ENCODE results near the gene PAPPA2. TPM values are rescaled to one million over a fixed set of nuclear protein-coding genes. Genes with fewer than 3 reads are reported as not detected.

PAPPA2 gene
- total and polyA plus RNA-seq, 2 of the 8 experiments (the other 6 are each of a cell fraction or from before 2014, with no cell fraction given), result 0.08 to 0.88 TPM

GRCh38 chr1:176521211-176521610, 58.2 kb downstream of the PAPPA2 start:
- H3K36me3 ChIP-seq (ENCODE audit: control insufficient read depth in 2 of 4, insufficient read depth in 4 of 4, low read length in 3 of 4), result no peaks in the 10 kb centered on the region
- no peak overlapping the region for H2BK5ac ChIP-seq (ENCODE audit: low read depth, low read length)
- H4K20me1 ChIP-seq (replicated peaks in 1 of 2; ENCODE audit: control insufficient read depth in 1 of 2, insufficient read depth in 2 of 2, low read length in 2 of 2), result no peaks in the 10 kb centered on the region
- POLR2A ChIA-PET (ENCODE audit: partially characterized antibody), result no interaction called here
- no peak overlapping the region for H3K14ac ChIP-seq (ENCODE audit: insufficient read length)
- H3K23me2 ChIP-seq (ENCODE audit: low read depth, low read length), result no peaks in the 10 kb centered on the region
- no peak overlapping the region for H2AFZ ChIP-seq (ENCODE audit: low read length)
- H2BK12ac ChIP-seq (ENCODE audit: low read depth, low read length), result no peak overlapping the region
- H3K56ac ChIP-seq (replicated peaks; ENCODE audit: insufficient read length, low read depth, low read length), result no peak overlapping the region
- no peak overlapping the region for H3K4me3 ChIP-seq (ENCODE audit: extremely low read depth in 1 of 4, insufficient read depth in 2 of 4, low read depth in 3 of 4, low read length in 4 of 4)
- H3K79me2 ChIP-seq (ENCODE audit: control insufficient read depth in 1 of 2, insufficient read depth in 2 of 2, low read length in 2 of 2), result no peaks in the 10 kb centered on the region
- no peak for DNase-seq (ENCODE audit: low read depth in 1 of 2, low spot score in 2 of 2)
- H3K27ac ChIP-seq (ENCODE audit: low read depth, low read length), result no peak overlapping the region
- H3K9ac ChIP-seq (replicated peaks in 1 of 4; ENCODE audit: extremely low read depth in 1 of 4, low read depth in 3 of 4, low read length in 3 of 4), result no peak overlapping the region
- H3K4ac ChIP-seq (replicated peaks; ENCODE audit: insufficient read length, low read depth, low read length), result no peak overlapping the region
- no peaks in the 10 kb centered on the region for H3K79me1 ChIP-seq (ENCODE audit: low read depth, low read length)
- H3K23ac ChIP-seq (ENCODE audit: insufficient read length), result no peak overlapping the region
- H3K4me2 ChIP-seq (ENCODE audit: insufficient read depth in 1 of 2, low read depth in 2 of 2, low read length in 2 of 2), result no peak overlapping the region
- H2BK20ac ChIP-seq (ENCODE audit: low read length), result no peak overlapping the region
- WGBS, 2 experiments (ENCODE audit: extremely low coverage in 1 of 2, insufficient coverage in 1 of 2, insufficient read length in 1 of 2, insufficient replicate concordance in 2 of 2, low coverage in 1 of 2, low lambda C conversion rate in 2 of 2, missing lambda C conversion rate in 1 of 2), result 95% methylated on average over 1 of the region's 1 CpG; no CpG with 5 or more reads in 1 of the 2 experiments
- FAIRE-seq, result no peak
- CTCF ChIA-PET (ENCODE audit: partially characterized antibody), result interaction anchor here (1.0 kb wide), 1 partner anchor 146 kb away, joined by 5 read pairs; no protein-coding TSS in a partner anchor
- H2AK5ac ChIP-seq (ENCODE audit: low read depth, low read length), result no peak overlapping the region
- no peaks in the 10 kb centered on the region for H3K27me3 ChIP-seq (replicated peaks in 1 of 4; ENCODE audit: control insufficient read depth in 3 of 4, extremely low read depth in 1 of 4, insufficient read depth in 3 of 4, low read length in 3 of 4)
- no peak overlapping the region for H4K91ac ChIP-seq (replicated peaks; ENCODE audit: insufficient read length, low read length)
- H4K8ac ChIP-seq (ENCODE audit: extremely low read depth, insufficient read depth, low read length), result no peak overlapping the region
- H2BK120ac ChIP-seq (replicated peaks; ENCODE audit: low read depth, low read length), result no peak overlapping the region
- H2BK15ac ChIP-seq (ENCODE audit: low read length), result no peak overlapping the region
- H4K5ac ChIP-seq (ENCODE audit: insufficient read length, low read depth, low read length), result no peak overlapping the region
- no peaks in the 10 kb centered on the region for H3K9me3 ChIP-seq (ENCODE audit: insufficient read depth in 2 of 2, low read depth in 1 of 2, low read length in 1 of 2)
- no peaks in the 10 kb centered on the region for H3K4me1 ChIP-seq (replicated peaks in 1 of 4; ENCODE audit: control insufficient read depth in 3 of 4, insufficient read depth in 4 of 4, low read length in 3 of 4)
- no peak overlapping the region for H3K18ac ChIP-seq (ENCODE audit: extremely low read depth, low read length)
- TF ChIP-seq HDAC6 (IDR thresholded peaks at IDR 0.05; ENCODE audit: low read depth, low read length) (no peak), BCL11A (IDR thresholded peaks at IDR 0.05; ENCODE audit: low read depth in 2 of 2, low read length in 2 of 2) (no peak), NANOG (IDR thresholded peaks at IDR 0.05; ENCODE audit: insufficient read depth, low read depth, low read length, poor library complexity, severe bottlenecking) (no peak), YY1 (IDR thresholded peaks at IDR 0.05; ENCODE audit: low read depth, low read length) (no peak), BRCA1 (IDR thresholded peaks at IDR 0.05; ENCODE audit: low read depth, low read length) (no peak), TAF1 (IDR thresholded peaks at IDR 0.05; ENCODE audit: low read depth, low read length) (no peak), JUND (IDR thresholded peaks at IDR 0.05; ENCODE audit: low read length) (no peak), TBP (IDR thresholded peaks at IDR 0.05; ENCODE audit: low read depth, low read length) (no peak), ATF3 (IDR thresholded peaks at IDR 0.05; ENCODE audit: insufficient read depth, low read depth, low read length) (no peak), FOSL1 (IDR thresholded peaks at IDR 0.05; ENCODE audit: insufficient read depth, low read depth, low read length) (no peak), KDM1A (IDR thresholded peaks at IDR 0.05; ENCODE audit: borderline replicate concordance, low read length) (no peak), CHD1 (IDR thresholded peaks at IDR 0.05; ENCODE audit: low read depth, low read length) (no peak), NRF1 (IDR thresholded peaks at IDR 0.05; ENCODE audit: low read depth, low read length) (no peak), MAX (IDR thresholded peaks at IDR 0.05) (no peak), GTF2F1 (IDR thresholded peaks at IDR 0.05; ENCODE audit: borderline replicate concordance, low read depth, low read length) (no peak)
